HepG2 (cell line): ENCODE measurements around the gene TBC1D14. TPM values are rescaled to one million over a fixed set of nuclear protein-coding genes. Genes with fewer than 3 reads are reported as not detected.

Experiments
- ATAC-seq: fragments of 200-7000 bp; cut with Tn5 transposase; 3 replicates; pipeline ENCODE4 v1.9.1; 2020; ENCODE audit warnings: mild to moderate bottlenecking, moderate library complexity
- BruUV-seq: library from RNA; stranded (reverse); fragments of 400-500 nt; replicated peaks from 2 replicates; lab custom pipeline; 2021; lab: Mats Ljungman, UMichigan
- CTCF ChIA-PET: fragments of 300-600 bp; formaldehyde crosslinking; extraction: SDS; loops from one replicate; lab custom pipeline; 2021; ENCODE audit warnings: low total read pairs, inconsistent platforms, low intra/inter-chr PET ratio; lab: Yijun Ruan, JAX
- POLR2A ChIA-PET: fragments of 350-600 bp; sonication (Branson Sonifier 250); formaldehyde crosslinking; loops from one replicate; lab custom pipeline; 2020; ENCODE audit warnings: antibody characterized with exemption, inconsistent platforms; lab: Yijun Ruan, JAX
- DNase-seq: peaks from one replicate; pipeline ENCODE4 v3.0.0-alpha.2; 2015; ENCODE audit warnings: low spot score
- FAIRE-seq: peaks from 3 replicates; lab custom pipeline; 2011; peaks lifted over from hg19 to GRCh38; lab: Jason Lieb, UNC
- H2AFZ ChIP-seq: one replicate; pipeline ENCODE4 v1.6.1; 2011; ENCODE audit warnings: low read length, inconsistent platforms
- H3K27ac ChIP-seq: fragments of 300-600 bp; 3 replicates; pipeline ENCODE4 v1.8.0; 2011; ENCODE audit warnings: mixed run types, mild to moderate bottlenecking, mixed read lengths, low read length, inconsistent platforms; ENCODE audit not compliant: insufficient read depth; ENCODE audit errors: extremely low read length
- H3K27me3 ChIP-seq, 2 experiments: fragments of 200-600 bp in 1 of 2; 2 replicates in 1 of 2; 3 replicates in 1 of 2; pipeline versions ENCODE4 v1.6.0 to v1.8.0; 2011; ENCODE audit warnings: low read length in 2 of 2, mild to moderate bottlenecking in 2 of 2, moderate library complexity in 2 of 2, inconsistent platforms in 1 of 2; ENCODE audit not compliant: insufficient read depth in 2 of 2, control insufficient read depth in 1 of 2
- H3K36me3 ChIP-seq, 2 experiments: fragments of 200-600 bp in 1 of 2; replicated peaks in 1 of 2; 2 replicates in 1 of 2; 3 replicates in 1 of 2; pipeline versions ENCODE4 v1.5.1 to v1.8.0; 2011; ENCODE audit warnings: low read length in 2 of 2, inconsistent platforms in 1 of 2; ENCODE audit not compliant: insufficient read depth in 2 of 2, control insufficient read depth in 1 of 2
- H3K4me1 ChIP-seq: 2 replicates; pipeline ENCODE4 v1.5.1; 2012; ENCODE audit warnings: low read length, inconsistent platforms; ENCODE audit not compliant: insufficient read depth
- H3K4me2 ChIP-seq: 2 replicates; pipeline ENCODE4 v1.6.0; 2011; ENCODE audit warnings: low read depth, low read length, inconsistent platforms
- H3K4me3 ChIP-seq, 3 experiments: fragments of 200-600 bp in 1 of 3; sonication (generic), shearing (Covaris generic) in 1 of 3; replicated peaks in 1 of 3; 2 replicates each; pipeline ENCODE4 v1.5.1; 2011 to 2016; ENCODE audit warnings: low read length in 3 of 3, inconsistent platforms in 2 of 3, low read depth in 2 of 3, mild to moderate bottlenecking in 2 of 3, control low read depth in 1 of 3, mixed read lengths in 1 of 3; ENCODE audit not compliant: insufficient read depth in 1 of 3
- H3K79me2 ChIP-seq: one replicate; pipeline ENCODE4 v1.6.1; 2011; ENCODE audit warnings: low read length, inconsistent platforms; ENCODE audit not compliant: insufficient read depth
- H3K9ac ChIP-seq: 2 replicates; pipeline ENCODE4 v1.6.0; 2011; ENCODE audit warnings: mild to moderate bottlenecking, low read depth, low read length, inconsistent platforms; ENCODE audit not compliant: insufficient read depth
- H3K9me3 ChIP-seq: 2 replicates; pipeline ENCODE4 v1.5.1; 2012; ENCODE audit warnings: mild to moderate bottlenecking, low read length
- H4K20me1 ChIP-seq: 2 replicates; pipeline ENCODE4 v1.6.0; 2011; ENCODE audit warnings: inconsistent platforms, mild to moderate bottlenecking, low read length, moderate library complexity; ENCODE audit not compliant: insufficient read depth
- JDP2 ChIP-seq: sonication (generic); formaldehyde crosslinking; IDR thresholded peaks from 2 replicates; pipeline ENCODE4 v1.8.1; 2022; ENCODE audit warnings: missing genetic modification reagents, borderline replicate concordance
- KLF16 ChIP-seq, 2 experiments: sonication (generic) in 1 of 2; formaldehyde crosslinking in 1 of 2; IDR thresholded peaks; 2 replicates each; pipeline versions ENCODE4 v1.6.1 to v1.8.0; 2016 to 2023; ENCODE audit warnings: missing genetic modification reagents in 2 of 2, missing compliant biosample characterization in 1 of 2
- TERF1 ChIP-seq: sonication (generic); formaldehyde crosslinking; IDR thresholded peaks from 2 replicates; pipeline ENCODE4 v1.8.0; 2022; ENCODE audit warnings: mild to moderate bottlenecking, missing genetic modification reagents, moderate library complexity
- ZNF264 ChIP-seq: sonication (generic); formaldehyde crosslinking; IDR thresholded peaks from 2 replicates; pipeline ENCODE4 v1.4.0; 2020; ENCODE audit warnings: missing genetic modification reagents
- ZSCAN30 ChIP-seq: sonication (generic); formaldehyde crosslinking; IDR thresholded peaks from 2 replicates; pipeline ENCODE4 v1.5.0; 2020; ENCODE audit warnings: mild to moderate bottlenecking, missing genetic modification reagents
- WGBS: methylation state at CpG from one replicate; pipeline ENCODE4 v1.1.6; 2017; ENCODE audit warnings: low lambda C conversion rate; 5-methylcytosine and 5-hydroxymethylcytosine counted together
- in situ Hi-C: cut with HindIII; loops from 2 replicates; pipeline ENCODE4 v1.10.0; 2017; ENCODE audit warnings: low pct_unique_long_range_greater_than_20kb; ENCODE audit not compliant: extremely low pct_ligation_motif_present
- intact Hi-C: fragments of 100-400 bp; cut with micrococcal nuclease; formaldehyde crosslinking; loops from one replicate; pipeline ENCODE4 v1.10.0; 2022; ENCODE audit not compliant: unreplicated experiment
- polyA plus RNA-seq, 8 experiments: library from polyadenylated mRNA; depleted of rRNA in 3 of 8; stranded (reverse) in 7 of 8; unstranded in 1 of 8; fragments of >200 nt; fragmentation: Illumina TruSeq in 4 of 8; extraction: Trizol in 4 of 8; gene quantifications; 2 replicates each; pipeline versions ENCODE4 v1.2.1 to v1.2.3, GENCODE V29; 2011 to 2016; ENCODE audit warnings: low read depth in 4 of 8, missing spikeins in 1 of 8, mixed read lengths in 1 of 8; ENCODE audit not compliant: insufficient read depth in 1 of 8
- total RNA-seq, 5 experiments: library from RNA; depleted of rRNA; stranded (reverse); fragments of >200 nt; fragmentation: Illumina TruSeq; extraction: Trizol; gene quantifications; 2 replicates each; pipeline ENCODE4 v1.2.3, GENCODE V29; 2016; ENCODE audit warnings: low read depth in 1 of 5

The TBC1D14 gene
- total and polyA plus RNA-seq, 2 of the 13 experiments (the other 11 are each of a cell fraction or from before 2014, with no cell fraction given), result 29.5 to 46.5 TPM

GRCh38 chr4:6896035-6896434, 13.6 kb upstream of the TBC1D14 start:
- no peak for DNase-seq
- H4K20me1 ChIP-seq, result no peaks in the 10 kb centered on the region
- ATAC-seq, result no peak
- POLR2A ChIA-PET, result interaction anchor here (1.5 to 7.5 kb wide), 3 partner anchors 11 to 172 kb away, joined by 3 to 215 read pairs (median 34); partner anchors contain the start of genes GRPEL1 and TBC1D14
- H3K4me3 ChIP-seq, result no peak overlapping the region
- no peaks in the 10 kb centered on the region for H3K9me3 ChIP-seq
- no peak overlapping the region for H2AFZ ChIP-seq
- CTCF ChIA-PET, result no interaction called here
- H3K27ac ChIP-seq, result peak overlapping the region; percentile 99
- H3K4me1 ChIP-seq, result peaks cover 87% of the 10 kb centered on the region
- H3K27me3 ChIP-seq, result no peaks in the 10 kb centered on the region
- H3K9ac ChIP-seq, result no peak overlapping the region
- WGBS, result 90% methylated on average over 5 of the region's 5 CpGs
- BruUV-seq, result no TSS peak
- in situ Hi-C loops, result no loop called here
- H3K79me2 ChIP-seq, result no peaks in the 10 kb centered on the region
- no peak overlapping the region for H3K4me2 ChIP-seq
- intact Hi-C loops, result no loop called here
- FAIRE-seq, result no peak
- TF ChIP-seq JDP2 (CRISPR knock-in tag) (no peak), ZSCAN30 (CRISPR knock-in tag) (no peak), TERF1 (CRISPR knock-in tag) (no peak), ZNF264 (CRISPR knock-in tag) (peak; percentile 69; the same call in 1 of the 2 replicates)
- H3K36me3 ChIP-seq, result no peaks in the 10 kb centered on the region

GRCh38 chr4:6898763-6899162, 10.9 kb upstream of the TBC1D14 start:
- H4K20me1 ChIP-seq, result no peaks in the 10 kb centered on the region
- in situ Hi-C loops (no loop called here), intact Hi-C loops (no loop called here)
- TF ChIP-seq KLF16 (CRISPR knock-in tag; IDR thresholded peaks at IDR 0.05), result no peak
- no peak for DNase-seq
- H3K79me2 ChIP-seq, result no peaks in the 10 kb centered on the region
- ChIA-PET POLR2A (interaction anchor here (0.7 to 3.0 kb wide), 7 partner anchors 10 to 266 kb away, joined by 3 to 21 read pairs (median 4); partner anchors contain the start of gene TBC1D14), CTCF (no interaction called here)
- peaks cover 89% of the 10 kb centered on the region for H3K4me1 ChIP-seq
- H3K9me3 ChIP-seq, result no peaks in the 10 kb centered on the region
- 0 out of 2 replicates have a peak overlapping the region, but pooled peaks have one; percentile 20 for H3K4me2 ChIP-seq
- no TSS peak for BruUV-seq
- no peak overlapping the region for H3K4me3 ChIP-seq
- H3K27ac ChIP-seq, result peak overlapping the region; percentile 67
- no peak overlapping the region for H2AFZ ChIP-seq
- H3K9ac ChIP-seq, result peak overlapping the region; percentile 39; the same call in 1 of the 2 replicates
- H3K27me3 ChIP-seq, result no peaks in the 10 kb centered on the region
- ATAC-seq, result no peak
- 94% methylated on average over 3 of the region's 3 CpGs for WGBS
- H3K36me3 ChIP-seq, result no peaks in the 10 kb centered on the region
- FAIRE-seq, result no peak
